Measurements from ENCODE around the gene TNNI3K.

The TNNI3K gene

DNA sequence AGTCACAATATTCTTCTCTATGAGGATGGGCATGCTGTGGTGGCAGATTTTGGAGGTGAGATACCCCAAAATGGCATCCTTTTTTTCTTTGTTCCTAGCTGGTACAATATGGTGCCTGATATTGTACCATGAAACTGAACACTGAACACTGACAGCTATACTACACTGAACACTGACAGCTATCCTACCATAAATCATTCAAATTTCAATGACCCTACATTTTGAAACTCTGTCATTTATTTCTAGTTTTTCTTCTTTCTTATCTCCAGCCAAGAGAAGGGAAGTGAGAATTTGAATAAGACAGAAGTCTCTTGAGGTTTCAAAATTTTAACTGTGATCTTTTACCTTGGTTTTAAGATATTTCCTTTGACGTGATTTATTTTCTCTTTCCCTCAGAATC lies 200.9 kb downstream of the TNNI3K start:
- no peak for DNase-seq (ENCODE audit: low read depth, low spot score)

DNA sequence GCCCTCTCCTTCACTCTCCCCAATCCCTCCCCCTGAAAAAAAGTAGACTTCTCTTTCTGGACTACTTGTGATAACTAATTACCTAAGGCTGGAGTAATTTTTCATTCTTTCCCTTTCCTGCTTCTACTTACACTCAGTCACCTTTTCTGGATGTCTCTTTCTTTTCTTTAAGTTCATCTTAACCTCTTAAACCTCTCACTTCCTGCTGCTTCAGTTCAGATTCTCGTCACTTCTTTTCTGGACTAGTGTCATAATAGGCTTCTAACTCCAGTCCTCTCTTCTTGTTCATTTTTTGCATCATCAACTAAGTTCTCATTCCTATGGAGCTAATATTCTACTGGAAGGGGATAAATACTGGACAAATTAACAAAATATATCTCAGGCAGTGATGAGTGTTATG lies 201.8 kb downstream of the TNNI3K start:
- DNase-seq (ENCODE audit: low read depth, low spot score) = no peak

DNA sequence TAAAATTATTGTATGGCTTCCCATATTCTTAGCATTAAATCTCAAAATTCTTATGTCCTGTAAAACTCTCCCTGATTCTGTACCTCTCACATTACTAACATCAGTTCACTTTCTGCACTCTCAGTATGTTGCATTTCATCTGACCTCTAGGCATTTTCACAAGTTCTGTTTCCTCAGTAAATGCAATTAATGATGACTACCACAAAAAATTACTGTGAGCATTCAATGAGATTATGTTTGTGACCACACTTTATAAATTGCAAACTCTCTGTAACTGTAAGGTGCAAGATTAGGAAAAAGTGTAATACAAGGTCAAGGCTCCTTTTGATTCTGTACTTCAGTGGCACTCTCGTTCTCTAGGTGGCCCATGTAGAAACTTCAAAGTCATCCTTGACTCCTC lies 216.8 kb downstream of the TNNI3K start:
- DNase-seq (ENCODE audit: low read depth, low spot score) = no peak

DNA sequence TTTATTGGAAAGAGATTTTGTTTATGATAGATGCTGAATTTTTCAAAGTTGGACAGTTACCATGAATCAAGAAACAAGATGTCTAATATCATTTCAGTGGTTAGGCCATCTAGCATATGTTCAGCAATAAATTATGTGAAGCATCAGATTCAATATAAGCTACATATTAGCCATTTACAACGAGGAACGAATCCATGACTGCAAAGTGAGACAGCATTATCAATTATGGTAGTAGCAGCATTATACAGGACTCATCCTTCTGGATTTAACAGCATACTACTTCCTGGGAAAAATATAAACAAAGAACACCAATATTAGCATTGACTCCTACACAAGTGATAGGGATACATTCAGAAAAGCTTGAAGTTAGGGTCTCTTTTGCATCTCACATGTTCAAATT lies 218.1 kb downstream of the TNNI3K start:
- no peak for DNase-seq (ENCODE audit: low read depth, low spot score)

DNA sequence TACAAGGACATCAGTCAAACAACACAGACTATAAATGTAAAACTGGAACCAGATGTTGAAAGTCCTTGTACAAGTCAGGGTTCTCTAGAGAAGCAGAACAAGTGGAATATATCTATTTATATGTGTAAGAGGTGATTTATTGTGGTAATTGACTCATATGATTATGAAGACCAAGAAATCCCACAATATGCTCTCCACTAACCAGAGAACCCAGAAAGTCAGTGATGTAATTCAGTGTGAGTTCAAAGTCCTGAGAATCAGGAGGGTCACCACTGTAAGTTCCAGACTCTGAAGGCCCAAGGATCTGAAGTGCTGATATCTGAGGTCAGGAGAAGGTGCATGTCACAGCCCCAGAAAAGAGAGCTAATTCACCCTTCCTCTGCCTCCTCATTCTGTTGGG lies 220.2 kb downstream of the TNNI3K start:
- DNase-seq (ENCODE audit: low read depth, low spot score) = no peak

DNA sequence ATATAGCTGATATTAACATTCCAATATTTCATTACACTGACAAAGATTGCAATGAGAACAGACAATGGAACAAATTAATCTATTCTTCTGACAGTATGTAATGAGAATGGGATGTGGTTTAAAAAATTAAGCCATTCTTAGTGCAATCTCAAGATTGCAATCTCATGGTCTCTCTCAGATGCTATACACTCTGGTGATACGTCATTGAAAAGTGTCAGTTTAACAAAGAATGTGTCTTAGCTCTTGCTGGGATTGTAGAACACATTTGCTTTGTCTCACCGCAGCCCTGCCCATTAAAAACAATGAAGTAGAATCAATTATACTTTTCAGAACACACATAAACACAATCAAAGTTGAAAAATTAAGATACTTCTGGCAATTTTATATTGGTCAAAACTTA lies 222.1 kb downstream of the TNNI3K start:
- no peak for DNase-seq (ENCODE audit: low read depth, low spot score)

DNA sequence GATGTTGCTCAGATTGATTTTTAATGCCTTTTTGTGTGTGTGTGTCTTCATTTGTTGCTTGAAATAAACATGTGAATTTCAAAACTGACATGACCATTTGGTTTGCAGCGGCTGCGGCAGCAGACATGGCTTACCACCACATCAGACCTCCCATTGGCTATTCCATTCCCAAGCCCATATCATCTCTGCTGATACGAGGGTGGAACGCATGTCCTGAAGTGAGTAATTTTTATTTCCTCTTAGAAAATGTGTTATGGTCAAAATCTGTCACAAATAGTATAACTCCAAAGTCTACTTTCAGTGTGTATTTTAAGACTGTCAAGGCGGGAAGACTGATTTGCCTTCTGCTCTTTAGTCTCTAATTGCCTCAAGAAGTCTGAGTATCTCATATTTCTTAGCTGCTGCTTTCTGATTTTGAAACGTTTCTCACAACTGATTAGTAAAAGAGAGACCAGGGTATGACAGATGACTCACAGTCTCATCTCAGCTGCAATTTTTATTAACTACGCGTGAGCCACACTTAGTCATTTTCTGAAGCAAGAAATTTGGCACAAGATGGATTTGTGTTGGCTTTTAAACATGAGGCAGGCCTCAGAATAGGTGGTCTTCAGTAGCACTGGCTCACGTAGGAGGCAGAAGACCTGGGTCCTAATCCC lies 228.3 kb downstream of the TNNI3K start:
- DNase-seq (ENCODE audit: low read depth, low spot score) = no peak

DNA sequence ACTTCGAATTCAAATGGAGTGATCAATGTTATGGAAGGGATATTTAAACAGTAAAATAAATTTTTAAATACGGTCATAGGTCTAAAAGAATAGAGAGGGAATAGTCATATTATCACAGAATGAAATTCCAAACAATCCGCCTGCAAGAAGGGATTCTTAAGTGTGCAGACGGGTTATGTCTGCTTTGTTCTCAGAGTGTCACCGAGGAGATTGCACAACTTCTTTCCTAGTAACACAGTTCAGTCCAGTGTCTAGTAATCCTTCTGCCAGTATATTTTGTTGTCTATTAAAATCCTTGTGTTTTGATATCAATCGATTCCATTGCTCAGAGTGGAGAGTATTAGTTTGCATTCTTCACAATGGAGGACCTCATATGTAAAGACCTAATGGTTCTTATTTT lies 228.8 kb downstream of the TNNI3K start:
- DNase-seq (ENCODE audit: low read depth, low spot score) = no peak

DNA sequence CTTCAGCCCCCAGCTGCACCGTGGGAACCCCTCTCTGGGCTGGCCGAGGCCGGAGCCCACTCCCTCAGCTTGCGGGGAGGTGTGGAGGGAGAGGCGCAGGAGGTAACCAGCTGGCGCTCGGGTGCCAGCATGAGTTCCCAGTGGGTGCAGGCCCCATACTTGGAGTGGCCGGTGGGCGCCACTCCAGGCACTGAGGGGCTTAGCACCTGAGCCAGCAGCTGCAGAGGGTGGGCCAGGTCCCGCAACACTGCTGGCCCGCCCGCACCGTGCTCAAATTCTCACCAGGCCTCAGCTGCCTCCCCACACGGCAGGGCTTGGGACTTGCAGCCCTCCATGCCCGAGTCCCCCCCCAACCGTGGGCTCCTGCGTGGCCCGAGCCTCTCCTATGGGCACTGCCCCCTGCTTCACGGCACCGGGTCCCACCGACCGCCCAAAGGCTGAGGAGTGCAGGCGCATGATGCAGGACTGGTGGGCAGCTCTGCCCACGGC lies 230.1 kb downstream of the TNNI3K start:
- DNase-seq (ENCODE audit: low read depth, low spot score) = no peak

DNA sequence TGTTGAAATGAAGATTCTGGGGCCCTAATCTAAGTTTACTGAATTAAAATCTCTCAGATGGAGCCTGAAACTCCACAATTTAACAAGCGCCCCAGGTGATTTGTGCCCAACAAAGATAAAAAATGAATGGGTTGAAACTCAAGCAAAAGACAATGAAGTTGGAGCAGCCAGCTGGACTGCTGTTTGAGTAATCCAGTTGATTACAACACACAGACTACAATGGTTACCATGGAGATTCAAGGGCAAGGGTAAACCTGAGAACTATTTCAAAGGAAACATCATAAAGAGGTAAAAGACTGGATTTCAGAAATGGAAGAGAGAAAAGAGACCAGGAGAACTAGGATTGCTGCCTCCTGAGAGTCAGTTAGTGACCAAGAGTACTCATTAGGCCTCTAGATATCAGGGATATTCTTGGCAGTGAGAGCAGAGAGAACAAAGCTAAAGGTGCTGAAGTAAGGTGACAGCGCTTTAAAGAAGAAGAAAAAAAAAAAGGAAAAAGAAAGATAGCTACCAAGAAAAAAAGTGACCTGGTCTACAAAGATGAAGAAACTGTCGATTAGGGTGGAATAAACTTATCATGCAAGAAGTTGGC lies 232.7 kb downstream of the TNNI3K start:
- no peak for DNase-seq (ENCODE audit: low read depth, low spot score)

DNA sequence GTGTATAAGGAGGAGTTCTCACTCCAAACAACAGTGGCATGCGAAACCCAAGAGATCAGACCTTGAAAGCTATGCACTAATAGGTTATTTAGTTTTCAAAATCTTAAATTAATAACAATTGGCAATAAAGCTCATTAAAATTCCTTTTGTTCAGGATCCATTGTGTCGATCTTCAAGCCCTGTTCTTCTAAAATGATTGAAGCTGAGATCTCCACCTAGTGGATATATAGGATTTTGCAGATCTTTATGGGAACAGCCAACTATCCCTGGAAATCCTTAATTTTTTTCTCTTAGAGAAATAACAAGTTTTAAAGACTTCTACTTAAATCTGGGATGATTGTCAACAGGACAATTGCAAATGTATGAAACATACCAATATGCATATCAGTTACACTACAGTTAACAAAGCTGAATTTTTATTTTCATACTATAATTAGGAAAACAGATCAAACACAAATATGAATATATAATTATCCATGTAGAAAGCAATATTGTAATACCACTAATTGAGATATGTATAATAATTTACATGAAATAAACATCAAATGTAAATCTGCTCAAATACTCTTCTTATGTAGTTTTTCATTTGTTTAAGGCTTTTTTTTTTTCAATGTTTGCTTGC lies 233.9 kb downstream of the TNNI3K start:
- peak; percentile 4 for DNase-seq (ENCODE audit: low read depth, low spot score)

DNA sequence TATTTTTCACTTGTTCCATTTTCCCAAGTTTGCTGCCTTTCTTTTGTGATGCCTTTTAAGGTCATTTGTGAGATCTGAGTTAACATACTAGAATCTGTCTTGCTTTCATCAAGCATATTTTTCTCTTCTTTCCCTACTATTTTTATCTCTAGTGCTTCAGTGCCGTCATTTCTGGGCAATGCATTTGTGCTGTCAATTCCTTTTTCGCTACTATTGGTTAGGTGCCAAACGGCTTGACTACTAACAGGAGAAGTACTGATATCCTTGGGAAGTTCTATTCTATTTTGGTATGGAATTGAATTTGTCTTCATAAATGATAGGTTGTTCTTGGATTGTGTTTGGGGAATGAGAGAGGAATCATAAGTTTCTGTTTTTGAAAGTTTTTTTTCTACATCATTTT lies 235.1 kb downstream of the TNNI3K start:
- no peak for DNase-seq (ENCODE audit: low read depth, low spot score)

DNA sequence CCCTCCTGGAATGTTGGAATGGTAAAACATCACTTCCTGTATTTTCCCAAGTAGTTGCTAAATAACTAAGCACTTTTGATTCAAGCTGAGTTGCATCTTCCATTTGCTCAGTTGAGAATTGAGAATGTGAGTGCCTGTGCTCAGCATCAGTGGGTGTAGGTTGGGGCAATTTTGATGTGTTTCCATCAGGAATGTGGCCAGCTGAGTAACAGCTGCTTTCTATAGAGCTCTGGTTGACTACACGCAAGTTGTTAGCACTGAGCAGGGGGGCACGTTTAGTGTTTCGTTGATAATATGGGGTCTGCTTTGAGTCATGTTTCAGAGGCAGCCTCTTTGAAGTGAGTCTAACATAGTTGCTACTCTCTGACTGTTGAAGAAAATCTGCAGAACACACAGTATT lies 235.7 kb downstream of the TNNI3K start:
- DNase-seq (ENCODE audit: low read depth, low spot score) = no peak

DNA sequence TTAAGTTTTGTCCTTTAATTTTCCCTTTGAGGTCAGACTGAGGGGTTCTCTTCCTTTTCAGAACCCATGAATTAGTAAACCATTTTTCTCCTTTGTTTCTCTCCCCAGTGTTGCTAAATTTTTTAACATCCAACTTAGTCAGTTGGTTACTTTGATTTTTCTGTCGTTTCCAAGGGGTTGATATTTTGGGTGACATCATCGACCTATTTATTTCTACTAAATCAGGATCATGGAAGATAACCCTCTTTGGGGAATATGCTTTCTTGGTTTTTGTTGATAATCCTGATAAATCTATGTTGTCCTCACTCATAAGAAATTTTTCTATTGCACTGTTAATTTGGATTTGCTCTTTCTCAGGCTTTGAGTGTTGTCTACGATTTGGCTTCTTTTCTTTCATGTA lies 236.3 kb downstream of the TNNI3K start:
- no peak for DNase-seq (ENCODE audit: low read depth, low spot score)

DNA sequence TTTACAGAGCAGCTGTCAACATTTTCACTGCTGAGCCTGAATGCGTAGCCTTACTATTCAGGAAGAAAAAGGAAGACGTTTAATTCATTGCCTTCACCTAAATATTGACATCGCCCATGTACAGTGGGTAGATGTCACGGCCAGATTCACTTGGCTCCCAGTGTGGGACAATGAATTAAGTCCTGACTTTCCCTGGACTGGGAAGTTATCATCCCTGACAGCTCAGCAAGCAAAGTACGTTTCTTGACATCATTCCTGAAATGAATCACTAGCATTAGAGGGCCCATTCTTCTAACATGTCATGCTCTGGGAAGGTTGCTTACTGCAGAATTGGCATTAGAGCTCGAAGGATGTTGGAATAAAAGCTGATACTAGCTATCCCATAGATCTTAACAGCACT lies 239.4 kb downstream of the TNNI3K start:
- DNase-seq (ENCODE audit: low read depth, low spot score) = no peak

DNA sequence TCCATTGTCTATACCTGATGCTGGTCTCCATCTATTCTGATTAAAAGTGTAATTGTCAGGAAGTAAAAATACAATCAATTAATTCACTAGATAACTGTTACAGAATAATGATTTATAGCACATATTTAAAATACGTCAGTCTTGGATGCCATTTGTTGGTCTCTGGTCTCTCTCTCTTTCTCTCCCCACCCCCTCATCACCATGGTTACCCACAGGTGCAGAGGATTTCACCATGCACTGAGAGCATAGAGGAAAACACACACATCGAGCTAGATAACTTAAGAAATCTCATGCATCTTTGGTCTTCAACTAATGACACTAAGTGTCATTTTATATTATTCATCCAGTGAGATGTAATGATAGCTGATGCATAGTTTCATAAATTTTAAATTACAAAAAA lies 243.8 kb downstream of the TNNI3K start:
- no peak for DNase-seq (ENCODE audit: low read depth, low spot score)

DNA sequence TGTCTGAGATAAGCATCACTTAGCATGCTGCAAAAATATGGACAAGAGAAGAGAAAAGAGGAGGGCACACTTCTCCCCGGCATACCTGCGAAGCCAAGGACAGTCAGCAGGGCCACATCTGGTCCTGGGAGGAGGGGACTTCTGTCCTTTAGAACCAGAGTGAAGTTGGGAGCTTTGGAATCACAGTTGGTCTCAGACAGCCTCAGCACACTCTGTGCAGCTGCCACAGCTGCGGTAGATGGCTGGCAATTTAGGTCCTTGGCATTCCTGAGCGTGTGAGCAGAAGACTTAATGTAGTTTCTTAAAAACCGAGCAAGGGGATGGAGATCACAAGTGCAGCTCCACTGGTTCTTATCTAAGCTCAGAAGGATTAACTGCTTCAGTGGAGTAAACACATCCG lies 244.9 kb downstream of the TNNI3K start:
- DNase-seq (ENCODE audit: low read depth, low spot score) = no peak

DNA sequence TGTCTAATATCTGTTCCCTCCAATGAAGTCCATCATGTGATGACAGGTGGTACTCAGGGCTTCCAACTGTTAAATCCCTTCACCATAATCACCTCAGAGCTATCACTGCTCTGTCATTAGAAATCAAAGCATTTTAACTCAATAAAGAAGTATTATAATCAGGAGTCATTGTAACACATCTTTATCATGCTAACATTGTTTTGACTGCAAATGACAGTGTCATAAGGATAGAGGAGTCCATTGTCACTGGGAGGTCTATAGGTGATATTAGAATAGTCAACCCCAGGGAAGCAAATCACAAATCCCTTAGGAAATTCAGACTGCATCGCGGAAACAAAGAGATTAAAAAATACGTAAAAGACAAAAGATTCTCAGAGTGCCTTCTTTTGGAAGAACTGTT lies 246.4 kb downstream of the TNNI3K start:
- DNase-seq (ENCODE audit: low read depth, low spot score) = no peak

DNA sequence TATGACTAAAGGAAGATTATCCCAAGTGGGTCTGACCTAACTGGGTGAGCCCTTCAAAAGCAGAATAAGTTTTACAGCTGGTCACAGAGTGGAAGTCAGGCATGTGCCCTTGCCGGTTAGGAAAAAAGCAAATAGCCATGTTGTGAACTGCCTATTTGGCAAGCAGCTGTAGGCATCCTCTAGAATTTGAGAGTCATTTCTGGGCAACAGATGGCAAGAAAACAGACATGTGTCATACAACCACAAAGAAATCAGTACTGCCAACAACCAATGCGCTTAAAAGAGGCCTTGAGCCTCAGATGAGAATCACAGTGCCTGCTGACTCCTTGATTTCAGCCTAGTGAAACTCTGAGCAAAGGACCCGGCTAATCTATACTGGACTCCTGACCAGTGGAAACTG lies 250.4 kb downstream of the TNNI3K start:
- no peak for DNase-seq (ENCODE audit: low read depth, low spot score)

DNA sequence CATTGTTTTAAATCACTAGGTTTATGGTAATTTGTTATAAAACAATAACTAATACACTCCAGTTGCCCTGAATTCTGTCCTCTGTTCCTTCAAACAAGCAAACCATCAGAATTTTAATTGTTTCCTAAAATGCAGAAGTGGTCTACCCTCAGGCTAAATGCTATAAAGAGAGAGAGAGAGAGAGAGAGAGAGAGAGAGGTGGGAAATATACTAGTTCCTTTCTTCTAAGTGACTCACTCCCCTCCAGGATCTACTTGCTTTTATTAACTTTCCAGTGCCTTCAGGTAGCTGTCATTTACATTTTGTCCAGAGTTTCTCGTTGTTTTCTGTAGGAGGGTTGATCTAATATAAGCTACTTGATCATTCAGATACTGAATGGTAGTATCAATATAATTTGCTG lies 250.8 kb downstream of the TNNI3K start:
- no peak for DNase-seq (ENCODE audit: low read depth, low spot score)

DNA sequence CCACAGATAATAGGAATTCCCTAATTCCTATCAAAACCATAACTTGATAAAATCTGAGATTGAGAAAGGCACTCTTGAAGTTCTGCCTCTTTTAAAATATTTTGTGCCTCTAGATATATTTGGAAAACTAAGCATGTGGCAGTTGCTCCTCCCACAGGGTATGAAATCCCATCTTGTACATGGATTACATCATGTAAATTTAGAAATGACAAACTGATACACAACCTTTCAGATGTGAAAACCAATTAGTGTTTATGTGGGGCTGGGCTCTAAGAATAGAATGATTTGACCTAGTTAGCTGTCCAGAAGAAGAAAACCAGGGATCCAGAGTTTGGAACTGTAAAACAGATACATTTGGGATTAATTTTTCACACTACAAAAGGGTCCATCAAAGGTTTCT lies 261.5 kb downstream of the TNNI3K start:
- DNase-seq (ENCODE audit: low read depth, low spot score) = no peak

DNA sequence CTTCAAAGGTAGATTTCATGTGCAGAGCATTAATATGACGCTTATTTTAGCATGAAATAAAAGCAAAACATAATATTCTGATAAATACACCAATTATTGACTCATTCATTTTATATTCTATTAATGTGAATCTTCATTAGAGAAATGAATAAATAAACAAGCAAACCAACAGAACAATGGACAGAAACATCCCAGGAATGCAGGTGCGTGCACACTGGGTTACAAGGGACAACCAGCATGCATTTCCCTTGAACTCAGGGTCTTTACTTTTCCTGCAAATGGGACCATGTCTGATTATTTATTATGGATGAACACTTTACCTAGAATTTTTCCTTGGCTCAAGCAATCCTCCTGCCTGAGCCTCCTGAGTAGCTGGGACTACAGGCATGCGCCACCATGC lies 263.7 kb downstream of the TNNI3K start:
- DNase-seq (ENCODE audit: low read depth, low spot score) = no peak

DNA sequence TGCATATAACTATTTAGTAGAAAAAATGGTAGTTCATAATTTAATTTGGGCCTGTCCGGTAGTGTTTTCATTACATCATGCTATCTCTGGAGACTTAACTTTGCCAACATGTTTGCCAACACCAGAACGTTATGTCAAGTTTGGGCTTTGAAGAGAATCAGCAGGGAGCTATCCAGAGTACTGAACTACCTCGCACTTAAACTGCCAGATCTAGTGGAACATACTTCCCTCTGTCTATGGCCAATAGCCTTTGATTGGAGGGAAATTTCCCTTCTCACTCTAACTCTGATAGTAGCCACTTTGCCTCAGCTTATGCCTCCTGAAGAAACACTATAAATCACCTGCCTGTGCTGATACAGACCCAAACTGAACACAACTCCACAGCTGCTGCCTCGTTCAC lies 267.2 kb downstream of the TNNI3K start:
- no peak for DNase-seq (ENCODE audit: low read depth, low spot score)
